ENCODE results near the gene EDIL3. TPM values are rescaled to one million over a fixed set of nuclear protein-coding genes. Genes with fewer than 3 reads are reported as not detected.
"Not testable (repeated sequence)": the region's sequence is repeated elsewhere in the genome, so short reads cannot be mapped to it uniquely, and the experiment has no call there.

The EDIL3 gene
- total and polyA plus RNA-seq, 9 of the 15 experiments (the other 6 are each of a cell fraction or from before 2014, with no cell fraction given), result 0.09 TPM; not detected in 8

DNA sequence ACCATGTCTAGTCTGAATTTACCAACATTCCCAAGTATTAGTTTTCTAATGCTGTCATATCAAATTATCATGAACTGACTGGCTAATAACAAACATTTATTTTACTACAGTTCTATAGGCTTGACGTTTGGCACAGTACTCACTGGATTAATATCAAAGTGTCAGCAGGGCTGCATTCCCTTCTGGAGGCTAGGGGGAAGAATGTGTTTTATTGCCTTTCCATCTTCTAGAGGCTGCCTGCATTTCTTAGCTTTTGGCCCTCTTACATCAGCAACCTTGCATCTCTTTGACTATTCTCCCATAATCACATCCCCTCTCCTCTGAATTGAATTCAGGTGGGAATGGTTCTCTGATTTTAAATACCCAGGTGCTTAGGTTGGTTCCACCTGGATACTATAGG lies 84.7 kb downstream of the EDIL3 start:
- CTCF ChIA-PET (ENCODE audit: low intra/inter-chr PET ratio), result no interaction called here
- FAIRE-seq (no peak), DNase-seq (ENCODE audit: extremely low read depth in 1 of 4, low spot score in 3 of 4) (no peak), ATAC-seq (no peak)
- H3K27me3 ChIP-seq (ENCODE audit: control insufficient read depth in 2 of 2, insufficient read depth in 2 of 2, low read length in 2 of 2), result no peaks in the 10 kb centered on the region
- H3K79me2 ChIP-seq (ENCODE audit: control insufficient read depth, insufficient read depth, low read length), result no peaks in the 10 kb centered on the region
- TF ChIP-seq POLR2B (IDR thresholded peaks at IDR 0.05; ENCODE audit: low read depth, partially characterized antibody), result no peak
- TF ChIP-seq, protein P1, sequence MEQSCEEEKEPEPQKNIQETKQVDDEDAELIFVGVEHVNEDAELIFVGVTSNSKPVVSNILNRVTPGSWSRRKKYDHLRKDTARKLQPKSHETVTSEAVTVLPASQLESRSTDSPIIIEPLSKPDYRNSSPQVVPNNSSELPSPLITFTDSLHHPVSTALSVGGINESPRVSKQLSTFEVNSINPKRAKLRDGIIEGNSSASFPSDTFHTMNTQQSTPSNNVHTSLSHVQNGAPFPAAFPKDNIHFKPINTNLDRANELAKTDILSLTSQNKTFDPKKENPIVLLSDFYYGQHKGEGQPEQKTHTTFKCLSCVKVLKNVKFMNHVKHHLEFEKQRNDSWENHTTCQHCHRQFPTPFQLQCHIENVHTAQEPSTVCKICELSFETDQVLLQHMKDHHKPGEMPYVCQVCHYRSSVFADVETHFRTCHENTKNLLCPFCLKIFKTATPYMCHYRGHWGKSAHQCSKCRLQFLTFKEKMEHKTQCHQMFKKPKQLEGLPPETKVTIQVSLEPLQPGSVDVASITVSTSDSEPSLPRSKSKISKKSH (CRISPR knock-in tag; IDR thresholded peaks at IDR 0.05), result no peak
- H3K27ac ChIP-seq (ENCODE audit: extremely low read depth, low read depth, low read length), result no peak overlapping the region
- no TSS peak for BruUV-seq (replicated peaks)
- POLR2A ChIA-PET, result no interaction called here
- H3K4me1 ChIP-seq (replicated peaks in 1 of 2; ENCODE audit: control insufficient read depth in 2 of 2, insufficient read depth in 2 of 2, low read length in 2 of 2), result no peaks in the 10 kb centered on the region
- H3K36me3 ChIP-seq (ENCODE audit: control insufficient read depth, insufficient read depth, low read length), result no peaks in the 10 kb centered on the region
- H2AFZ ChIP-seq (ENCODE audit: low read depth, low read length), result no peak overlapping the region
- no peaks in the 10 kb centered on the region for H3K9me1 ChIP-seq (ENCODE audit: control insufficient read depth, insufficient read depth, low read length)
- H3K9ac ChIP-seq (ENCODE audit: insufficient read depth in 1 of 2, low read depth in 2 of 2, low read length in 2 of 2), result no peak overlapping the region
- intact Hi-C loops (cut with micrococcal nuclease) (no loop called here), in situ Hi-C loops (cut with MboI) (no loop called here)
- H3K4me2 ChIP-seq (ENCODE audit: insufficient read depth, low read length), result no peak overlapping the region
- H4K20me1 ChIP-seq (replicated peaks; ENCODE audit: control insufficient read depth, insufficient read depth, low read length), result no peaks in the 10 kb centered on the region
- no peaks in the 10 kb centered on the region for H3K9me3 ChIP-seq (replicated peaks; ENCODE audit: control insufficient read depth, insufficient read depth, low read depth, low read length)
- 0% methylated on average over 1 of the region's 1 CpG for WGBS (ENCODE audit: insufficient coverage, low coverage, missing lambda C conversion rate)
- no peak overlapping the region for H3K4me3 ChIP-seq

GRCh38 chr5:84298628-84299027 lies 86.1 kb downstream of the EDIL3 start:
- no peaks in the 10 kb centered on the region for H3K9me3 ChIP-seq (replicated peaks; ENCODE audit: control insufficient read depth, insufficient read depth, low read depth, low read length)
- H3K27me3 ChIP-seq (ENCODE audit: control insufficient read depth in 2 of 2, insufficient read depth in 2 of 2, low read length in 2 of 2), result no peaks in the 10 kb centered on the region
- 3% methylated on average over 4 of the region's 4 CpGs for WGBS (ENCODE audit: insufficient coverage, low coverage, missing lambda C conversion rate)
- ChIA-PET CTCF (ENCODE audit: low intra/inter-chr PET ratio) (no interaction called here), POLR2A (no interaction called here)
- H3K9me1 ChIP-seq (ENCODE audit: control insufficient read depth, insufficient read depth, low read length), result no peaks in the 10 kb centered on the region
- H3K4me2 ChIP-seq (ENCODE audit: insufficient read depth, low read length), result no peak overlapping the region
- H3K4me1 ChIP-seq (replicated peaks in 1 of 2; ENCODE audit: control insufficient read depth in 2 of 2, insufficient read depth in 2 of 2, low read length in 2 of 2), result no peaks in the 10 kb centered on the region
- H3K27ac ChIP-seq (ENCODE audit: extremely low read depth, low read depth, low read length), result no peak overlapping the region
- TF ChIP-seq IFI16 (CRISPR knock-in tag; IDR thresholded peaks at IDR 0.05) (no peak), ZBTB9 (CRISPR knock-in tag; IDR thresholded peaks at IDR 0.05) (no peak), FOS (IDR thresholded peaks at IDR 0.05; ENCODE audit: extremely low read depth, insufficient read length) (no peak), MIER1 (IDR thresholded peaks at IDR 0.05; ENCODE audit: low read depth) (no peak), LARP7 (IDR thresholded peaks at IDR 0.05) (no peak), MCM5 (IDR thresholded peaks at IDR 0.05; ENCODE audit: low read depth) (no peak), CTBP1 (IDR thresholded peaks at IDR 0.05; ENCODE audit: borderline replicate concordance) (no peak)
- H3K9ac ChIP-seq (ENCODE audit: insufficient read depth in 1 of 2, low read depth in 2 of 2, low read length in 2 of 2), result no peak overlapping the region
- intact Hi-C loops (cut with micrococcal nuclease), result no loop called here
- H3K4me3 ChIP-seq, result no peak overlapping the region
- DNase-seq (ENCODE audit: extremely low read depth in 1 of 4, low spot score in 3 of 4) (no peak), FAIRE-seq (no peak), ATAC-seq (no peak)
- no peaks in the 10 kb centered on the region for H3K36me3 ChIP-seq (ENCODE audit: control insufficient read depth, insufficient read depth, low read length)
- no peak overlapping the region for H2AFZ ChIP-seq (ENCODE audit: low read depth, low read length)
- no peaks in the 10 kb centered on the region for H4K20me1 ChIP-seq (replicated peaks; ENCODE audit: control insufficient read depth, insufficient read depth, low read length)
- no TSS peak for BruUV-seq (replicated peaks)
- H3K79me2 ChIP-seq (ENCODE audit: control insufficient read depth, insufficient read depth, low read length), result no peaks in the 10 kb centered on the region
- in situ Hi-C loops (cut with MboI), result no loop called here

GRCh38 chr5:84297641-84298040 lies 87.0 kb downstream of the EDIL3 start:
- ATAC-seq; H4K20me1 ChIP-seq (replicated peaks; ENCODE audit: control insufficient read depth, insufficient read depth, low read length); in situ Hi-C loops (cut with MboI); H3K27ac ChIP-seq (ENCODE audit: extremely low read depth, low read depth, low read length); H3K9ac ChIP-seq (ENCODE audit: insufficient read depth in 1 of 2, low read depth in 2 of 2, low read length in 2 of 2); H3K4me3 ChIP-seq; H2AFZ ChIP-seq (ENCODE audit: low read depth, low read length); H3K9me1 ChIP-seq (ENCODE audit: control insufficient read depth, insufficient read depth, low read length); FAIRE-seq; H3K4me1 ChIP-seq (replicated peaks in 1 of 2; ENCODE audit: control insufficient read depth in 2 of 2, insufficient read depth in 2 of 2, low read length in 2 of 2); intact Hi-C loops (cut with micrococcal nuclease); H3K27me3 ChIP-seq (ENCODE audit: control insufficient read depth in 2 of 2, insufficient read depth in 2 of 2, low read length in 2 of 2); POLR2A ChIA-PET; BruUV-seq (replicated peaks); H3K36me3 ChIP-seq (ENCODE audit: control insufficient read depth, insufficient read depth, low read length); DNase-seq (ENCODE audit: extremely low read depth in 1 of 4, low spot score in 3 of 4); H3K9me3 ChIP-seq (replicated peaks; ENCODE audit: control insufficient read depth, insufficient read depth, low read depth, low read length); H3K4me2 ChIP-seq (ENCODE audit: insufficient read depth, low read length); CTCF ChIA-PET (ENCODE audit: low intra/inter-chr PET ratio); H3K79me2 ChIP-seq (ENCODE audit: control insufficient read depth, insufficient read depth, low read length): not testable (repeated sequence)
- 0% methylated on average over 4 of the region's 4 CpGs for WGBS (ENCODE audit: insufficient coverage, low coverage, missing lambda C conversion rate)

All from K562 (cell line).